T follicular helper cell (primary cell): ENCODE measurements around the gene MBLAC1.

Experiments
- DNase-seq: peaks from one replicate; pipeline ENCODE4 v3.0.0-alpha.2; 2020; ENCODE audit warnings: low read depth

Gene MBLAC1

GRCh38 chr7:100171087-100171681 is 44.4 kb downstream of the MBLAC1 start:
- no peak for DNase-seq

GRCh38 chr7:100171840-100172239 is 45.1 kb downstream of the MBLAC1 start:
- DNase-seq = no peak

GRCh38 chr7:100173806-100174495 is 47.2 kb downstream of the MBLAC1 start:
- DNase-seq = no peak

- no peak for DNase-seq
Measured at GRCh38 chr7:100174582-100174981, 47.8 kb downstream of the MBLAC1 start.

- no peak for DNase-seq
Measured at GRCh38 chr7:100175296-100175935, 48.6 kb downstream of the MBLAC1 start.

GRCh38 chr7:100176096-100177044 is 49.6 kb downstream of the MBLAC1 start:
- DNase-seq = no peak

- peak; percentile 96 for DNase-seq
Measured at GRCh38 chr7:100177045-100178001, 50.6 kb downstream of the MBLAC1 start, which contains the start of the genes GPC2 and STAG3. TSS of gene GPC2 (minus strand) at chr7:100177381. CDS start at chr7:100177199, 182 bp downstream. TSS of gene STAG3 (plus strand) at chr7:100177918. CDS start at chr7:100180557, 2,639 bp downstream.
